ENCODE data around the gene FSHR.

- TF ChIP-seq EZH2 (IDR thresholded peaks at IDR 0.05; ENCODE audit: insufficient read depth, low read length): no peak
- no peak for TF ChIP-seq CTCF (IDR thresholded peaks at IDR 0.05; ENCODE audit: insufficient read depth, low read depth, low read length)
These were observed 40.4 kb upstream of the FSHR start for GRCh38 chr2:49194701-49195100.
